NCI-H774 (cell line): Measurements from ENCODE around the gene ISM1.

Source experiments
- DNase-seq: peaks from one replicate; lab custom pipeline; 2025; lab: John Stamatoyannopoulos, UW

The ISM1 gene

GRCh38 chr20:13348311-13349234 lies 127.5 kb downstream of the ISM1 start:
- no peak for DNase-seq

- no peak for DNase-seq
These were observed 128.1 kb downstream of the ISM1 start for GRCh38 chr20:13349235-13349604.
